B cell (primary cell): ENCODE results near the gene SLC50A1. TPM values are rescaled to one million over a fixed set of nuclear protein-coding genes. Genes with fewer than 3 reads are reported as not detected.
A peak's percentile ranks its signal among the peaks of the same experiment; 100 is the strongest.

Experiments
- ATAC-seq: fragments of 200-7000 bp; cut with Tn5 transposase; one replicate; pipeline ENCODE4 v1.10.0; 2021; ENCODE audit warnings: low read depth, mild to moderate bottlenecking, moderate number of reproducible peaks, moderate library complexity
- CTCF ChIA-PET: fragments of 350-600 bp; sonication (Branson Sonifier 250); formaldehyde crosslinking; loops from one replicate; lab custom pipeline; 2021; ENCODE audit warnings: antibody characterized with exemption, inconsistent platforms; lab: Charles Lee
- POLR2A ChIA-PET: fragments of 350-600 bp; sonication (Branson Sonifier 250); formaldehyde crosslinking; loops from one replicate; lab custom pipeline; 2021; ENCODE audit warnings: antibody characterized with exemption; lab: Charles Lee
- DNase-seq: peaks from one replicate; pipeline ENCODE4 v3.0.0; 2013
- H2AFZ ChIP-seq: 2 replicates; pipeline ENCODE4 v1.6.1; 2012; ENCODE audit warnings: mild to moderate bottlenecking, low read depth, low read length; ENCODE audit not compliant: insufficient read depth, poor library complexity, severe bottlenecking
- H3K27ac ChIP-seq, 2 donors: 1 replicate in 1 of 2; 2 replicates in 1 of 2; pipeline ENCODE4 v1.5.1; 2012 to 2013; ENCODE audit warnings: low read length in 2 of 2, mild to moderate bottlenecking in 2 of 2, moderate library complexity in 1 of 2
- H3K27me3 ChIP-seq, 4 experiments: fragments of 200-600 bp in 1 of 4; sonication (generic) in 1 of 4; replicated peaks in 1 of 4; 1 replicate in 2 of 4; 2 replicates in 2 of 4; pipeline versions ENCODE4 v1.6.1 to v1.7.0; 2013 to 2016; ENCODE audit warnings: low read length in 3 of 4, mild to moderate bottlenecking in 2 of 4, mixed read lengths in 1 of 4, moderate library complexity in 1 of 4; ENCODE audit not compliant: insufficient read depth in 4 of 4, control insufficient read depth in 3 of 4; ENCODE audit errors: control extremely low read depth in 1 of 4
- H3K36me3 ChIP-seq, 2 experiments: replicated peaks in 1 of 2; 1 replicate in 1 of 2; 2 replicates in 1 of 2; pipeline versions ENCODE4 v1.6.1 to v1.7.1; 2013; ENCODE audit warnings: low read length in 1 of 2; ENCODE audit not compliant: insufficient read depth in 2 of 2, control insufficient read depth in 1 of 2; ENCODE audit errors: control extremely low read depth in 1 of 2, extremely low read depth in 1 of 2
- H3K4me1 ChIP-seq, 2 donors: fragments of 200-600 bp in 1 of 2; sonication (generic) in 1 of 2; 1 replicate in 1 of 2; 2 replicates in 1 of 2; pipeline versions ENCODE4 v1.5.1 to v1.6.1; 2013 to 2017; ENCODE audit warnings: low read length in 2 of 2; ENCODE audit not compliant: control insufficient read depth in 2 of 2, insufficient read depth in 2 of 2
- H3K4me2 ChIP-seq: replicated peaks from 2 replicates; pipeline ENCODE3; 2012; ENCODE audit warnings: mild to moderate bottlenecking, low read depth, low read length; ENCODE audit not compliant: poor library complexity, severe bottlenecking
- H3K4me3 ChIP-seq, 5 experiments: fragments of 200-600 bp in 1 of 5; sonication (generic) in 1 of 5; 1 replicate in 3 of 5; 2 replicates in 2 of 5; pipeline versions ENCODE4 v1.5.1 to v1.7.0; 2011 to 2016; ENCODE audit warnings: low read length in 4 of 5, mild to moderate bottlenecking in 4 of 5, low read depth in 2 of 5, control low read depth in 1 of 5, moderate library complexity in 1 of 5; ENCODE audit not compliant: insufficient read depth in 1 of 5; ENCODE audit errors: control extremely low read depth in 1 of 5, extremely low read depth in 1 of 5
- H3K79me2 ChIP-seq: fragments of 200-600 bp; sonication (generic); one replicate; pipeline ENCODE4 v1.6.0; 2016; ENCODE audit warnings: low read length; ENCODE audit not compliant: control insufficient read depth, insufficient read depth
- H3K9ac ChIP-seq: fragments of 200-600 bp; sonication (generic); 2 replicates; pipeline ENCODE4 v1.6.1; 2017; ENCODE audit warnings: mild to moderate bottlenecking, low read length, moderate library complexity
- H3K9me3 ChIP-seq, 3 donors: one replicate each; pipeline versions ENCODE4 v1.6.1 to v1.7.1; 2013; ENCODE audit warnings: low read length in 2 of 3; ENCODE audit not compliant: control insufficient read depth in 2 of 3, insufficient read depth in 1 of 3; ENCODE audit errors: control extremely low read depth in 1 of 3
- H4K20me1 ChIP-seq: 2 replicates; pipeline ENCODE4 v1.6.0; 2012; ENCODE audit warnings: mild to moderate bottlenecking, low read length; ENCODE audit not compliant: insufficient read depth, control insufficient read depth, poor library complexity, severe bottlenecking
- H3K27ac Mint-ChIP-seq: one replicate; pipeline ENCODE4 v1.8.0; 2021; ENCODE audit warnings: mixed read lengths
- H3K27me3 Mint-ChIP-seq: one replicate; pipeline ENCODE4 v1.8.0; 2021; ENCODE audit warnings: mixed read lengths
- H3K4me1 Mint-ChIP-seq: one replicate; pipeline ENCODE4 v1.8.0; 2021; ENCODE audit warnings: mixed read lengths
- H3K4me3 Mint-ChIP-seq: one replicate; pipeline ENCODE4 v1.8.0; 2021; ENCODE audit warnings: mixed read lengths
- H3K9me3 Mint-ChIP-seq: one replicate; pipeline ENCODE4 v1.8.0; 2022; ENCODE audit warnings: mixed read lengths; ENCODE audit not compliant: insufficient read depth
- EZH2 ChIP-seq: IDR thresholded peaks from 2 replicates; pipeline ENCODE4 v1.6.1; 2012; ENCODE audit warnings: borderline replicate concordance, low read depth, mild to moderate bottlenecking, moderate library complexity, low read length; ENCODE audit not compliant: insufficient read depth, poor library complexity, severe bottlenecking
- WGBS: methylation state at CpG from one replicate; pipeline ENCODE4 v1.1.5; 2013; ENCODE audit warnings: missing lambda C conversion rate; ENCODE audit not compliant: insufficient coverage; 5-methylcytosine and 5-hydroxymethylcytosine counted together
- intact Hi-C: fragments of 100-400 bp; cut with micrococcal nuclease; formaldehyde crosslinking; loops from one replicate; pipeline ENCODE4 v1.10.0; 2022
- polyA plus RNA-seq: library from polyadenylated mRNA; depleted of rRNA; stranded (reverse); fragments of >200 nt; gene quantifications from 2 replicates; pipeline ENCODE4 v1.2.3, GENCODE V29; 2012
- total RNA-seq, 2 donors: library from RNA; stranded (reverse); fragments of 120-200 nt in 1 of 2; gene quantifications; 1 replicate in 1 of 2; 2 replicates in 1 of 2; pipeline versions ENCODE4 v1.2.3 to v1.2.4, GENCODE V29; 2013 to 2022
- TF ChIP-seq, protein P1 (sequence below): fragments of 200-600 bp; IDR thresholded peaks from one replicate; pipeline ENCODE4 v1.8.0; 2022; ENCODE audit warnings: antibody characterized with exemption, mild to moderate bottlenecking

SLC50A1 gene
- total and polyA plus RNA-seq, 2 donors (not counting 1 experiment from before 2014, with no cell fraction given), result 62.8 to 86.8 TPM

DNA sequence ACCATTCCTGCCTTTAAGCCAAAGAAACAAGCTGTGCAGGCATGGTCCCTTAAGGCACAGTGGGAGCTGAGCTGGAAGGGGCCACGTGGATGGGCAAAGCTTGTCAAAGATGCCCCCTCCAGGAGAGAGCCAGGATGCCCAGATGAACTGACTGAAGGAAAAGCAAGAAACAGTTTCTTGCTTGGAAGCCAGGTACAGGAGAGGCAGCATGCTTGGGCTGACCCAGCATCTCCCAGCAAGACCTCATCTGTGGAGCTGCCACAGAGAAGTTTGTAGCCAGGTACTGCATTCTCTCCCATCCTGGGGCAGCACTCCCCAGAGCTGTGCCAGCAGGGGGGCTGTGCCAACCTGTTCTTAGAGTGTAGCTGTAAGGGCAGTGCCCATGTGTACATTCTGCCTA, 1.3 kb upstream of the SLC50A1 start:
- ChIA-PET CTCF (interaction anchor here (1.0 to 5.3 kb wide), 8 partner anchors 11 to 90 kb away, joined by 3 to 51 read pairs (median 4); partner anchors contain the start of gene KRTCAP2), POLR2A (interaction anchor here (0.5 to 2.1 kb wide), 4 partner anchors 33 to 49 kb away, joined by 4 to 9 read pairs (median 6); no protein-coding TSS in a partner anchor)
- Mint-ChIP-seq H3K27me3 (peaks cover 11% of the 10 kb centered on the region), H3K4me3 (peak overlapping the region; percentile 100), H3K4me1 (peaks cover 40% of the 10 kb centered on the region), H3K9me3 (no peaks in the 10 kb centered on the region), H3K27ac (peak overlapping the region; percentile 15)
- no peak overlapping the region for H2AFZ ChIP-seq
- TF ChIP-seq, protein P1, sequence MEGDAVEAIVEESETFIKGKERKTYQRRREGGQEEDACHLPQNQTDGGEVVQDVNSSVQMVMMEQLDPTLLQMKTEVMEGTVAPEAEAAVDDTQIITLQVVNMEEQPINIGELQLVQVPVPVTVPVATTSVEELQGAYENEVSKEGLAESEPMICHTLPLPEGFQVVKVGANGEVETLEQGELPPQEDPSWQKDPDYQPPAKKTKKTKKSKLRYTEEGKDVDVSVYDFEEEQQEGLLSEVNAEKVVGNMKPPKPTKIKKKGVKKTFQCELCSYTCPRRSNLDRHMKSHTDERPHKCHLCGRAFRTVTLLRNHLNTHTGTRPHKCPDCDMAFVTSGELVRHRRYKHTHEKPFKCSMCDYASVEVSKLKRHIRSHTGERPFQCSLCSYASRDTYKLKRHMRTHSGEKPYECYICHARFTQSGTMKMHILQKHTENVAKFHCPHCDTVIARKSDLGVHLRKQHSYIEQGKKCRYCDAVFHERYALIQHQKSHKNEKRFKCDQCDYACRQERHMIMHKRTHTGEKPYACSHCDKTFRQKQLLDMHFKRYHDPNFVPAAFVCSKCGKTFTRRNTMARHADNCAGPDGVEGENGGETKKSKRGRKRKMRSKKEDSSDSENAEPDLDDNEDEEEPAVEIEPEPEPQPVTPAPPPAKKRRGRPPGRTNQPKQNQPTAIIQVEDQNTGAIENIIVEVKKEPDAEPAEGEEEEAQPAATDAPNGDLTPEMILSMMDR, result no peak
- no peak for TF ChIP-seq EZH2
- peaks cover 20 to 22% of the 10 kb centered on the region in 2 donors for H3K4me1 ChIP-seq
- H3K9ac ChIP-seq, result no peak overlapping the region
- no peak overlapping the region for H3K4me3 ChIP-seq
- peaks cover 23% of the 10 kb centered on the region for H3K79me2 ChIP-seq
- ATAC-seq (no peak), DNase-seq (peak; percentile 22)
- H3K27me3 ChIP-seq, result peaks cover 0 to 9% (median 5%) of the 10 kb centered on the region in 4 experiments
- WGBS, result 83% methylated on average over 1 of the region's 1 CpG
- H3K4me2 ChIP-seq, result no peak overlapping the region
- H3K36me3 ChIP-seq, result peaks cover 0 to 5% of the 10 kb centered on the region in 2 experiments
- H3K9me3 ChIP-seq, result peaks cover 0 to 4% (median 0%) of the 10 kb centered on the region in 3 donors
- peaks cover 9% of the 10 kb centered on the region for H4K20me1 ChIP-seq
- intact Hi-C loops, result no loop called here
- no peak overlapping the region for H3K27ac ChIP-seq

DNA sequence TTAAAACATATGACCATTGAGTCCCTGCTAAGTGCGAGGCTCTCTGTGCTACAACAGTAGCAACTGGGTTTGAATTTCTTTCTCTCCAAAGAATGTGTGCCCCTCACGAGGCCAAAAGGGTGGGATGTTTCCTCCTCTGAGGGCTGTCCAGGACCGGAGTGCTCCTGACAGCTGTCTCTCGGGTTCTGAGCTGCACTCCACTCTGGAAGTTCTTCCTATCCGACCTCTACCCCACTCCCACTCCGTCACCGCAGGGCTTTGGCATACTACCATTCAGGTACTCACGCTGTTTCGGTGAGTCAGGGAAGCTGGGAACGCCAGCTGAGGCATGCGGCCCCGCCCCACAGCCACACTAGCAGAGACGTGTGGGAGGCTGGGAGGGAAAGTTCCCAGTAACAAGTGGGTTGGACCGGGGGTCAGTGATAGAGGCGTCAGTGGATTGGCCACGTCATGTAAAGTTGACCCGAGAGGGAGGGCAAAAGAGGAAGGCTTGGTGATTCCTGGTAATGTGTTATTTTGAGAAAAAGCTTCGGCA, 705 bp upstream of the SLC50A1 start:
- 61% methylated on average over 13 of the region's 18 CpGs for WGBS
- peak overlapping the region; percentile 98 for H3K27ac Mint-ChIP-seq
- no peaks in the 10 kb centered on the region for H3K9me3 Mint-ChIP-seq
- H3K4me3 Mint-ChIP-seq, result peak overlapping the region; percentile 100
- peak overlapping the region; percentile 99 to 100 for H3K27ac ChIP-seq
- ATAC-seq (no peak), DNase-seq (no peak)
- peaks cover 9% of the 10 kb centered on the region for H4K20me1 ChIP-seq
- intact Hi-C loops, result loop anchor here (1.0 kb wide), 2 partner anchors 15 to 50 kb away; no protein-coding TSS in a partner anchor
- ChIA-PET POLR2A (interaction anchor here (0.5 to 2.1 kb wide), 6 partner anchors 32 to 133 kb away, joined by 4 to 9 read pairs (median 6); partner anchors contain the start of gene ZBTB7B), CTCF (interaction anchor here (0.9 to 5.3 kb wide), 10 partner anchors 9 to 91 kb away, joined by 3 to 51 read pairs (median 9); partner anchors contain the start of gene KRTCAP2)
- H3K9ac ChIP-seq, result peak overlapping the region; percentile 100
- peaks cover 29% of the 10 kb centered on the region for H3K79me2 ChIP-seq
- H3K27me3 Mint-ChIP-seq, result peaks cover 6% of the 10 kb centered on the region
- peak overlapping the region; percentile 86 to 99 (median 92) for H3K4me3 ChIP-seq
- TF ChIP-seq EZH2, result no peak
- TF ChIP-seq, protein P1, result no peak
- peaks cover 22 to 24% of the 10 kb centered on the region in 2 donors for H3K4me1 ChIP-seq
- no peaks in the 10 kb centered on the region for H3K9me3 ChIP-seq
- H2AFZ ChIP-seq, result peak overlapping the region; percentile 93
- H3K27me3 ChIP-seq, result peaks cover 0 to 3% (median 2%) of the 10 kb centered on the region in 4 experiments
- H3K4me1 Mint-ChIP-seq, result peaks cover 41% of the 10 kb centered on the region
- peaks cover 0 to 5% of the 10 kb centered on the region in 2 experiments for H3K36me3 ChIP-seq
- H3K4me2 ChIP-seq, result peak overlapping the region; percentile 84
